ENCODE results near the gene AP3M1.

AP3M1 gene

DNA sequence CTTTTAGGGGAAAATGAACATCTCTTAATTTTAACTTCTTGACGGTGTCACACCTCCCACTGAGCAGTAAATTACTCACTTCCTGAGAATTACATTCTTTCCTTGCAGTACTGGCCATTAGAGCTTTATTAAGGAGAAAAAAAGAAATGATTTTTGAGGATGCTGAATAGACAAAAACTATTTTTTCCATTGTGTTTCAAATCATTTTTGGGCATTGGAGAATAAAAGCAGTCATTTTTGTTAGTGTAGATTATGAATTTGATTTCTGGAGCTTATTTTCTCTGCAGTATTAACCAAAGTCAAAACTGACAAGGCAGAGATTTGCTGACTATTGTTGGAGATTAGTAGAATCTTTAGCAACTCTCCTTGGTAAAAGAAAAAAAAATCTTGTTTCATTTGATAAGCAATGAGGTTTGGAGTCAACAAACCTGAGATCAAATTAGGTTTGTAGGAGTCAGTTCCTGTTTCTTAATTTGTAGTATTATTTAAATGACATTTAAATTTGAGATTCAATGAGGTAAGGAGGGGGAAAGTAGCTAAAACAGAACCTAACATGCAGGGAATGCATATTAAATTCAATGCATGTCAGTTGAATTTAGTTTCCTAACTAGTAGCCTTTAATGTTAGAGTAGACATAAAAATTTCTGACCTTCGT, 70.6 kb downstream of the AP3M1 start:
- no peak for DNase-seq (ENCODE audit: low read depth in 2 of 2)

GRCh38 chr10:74079028-74079935, 71.3 kb downstream of the AP3M1 start:
- DNase-seq (ENCODE audit: low read depth in 2 of 2) = no peak

DNA sequence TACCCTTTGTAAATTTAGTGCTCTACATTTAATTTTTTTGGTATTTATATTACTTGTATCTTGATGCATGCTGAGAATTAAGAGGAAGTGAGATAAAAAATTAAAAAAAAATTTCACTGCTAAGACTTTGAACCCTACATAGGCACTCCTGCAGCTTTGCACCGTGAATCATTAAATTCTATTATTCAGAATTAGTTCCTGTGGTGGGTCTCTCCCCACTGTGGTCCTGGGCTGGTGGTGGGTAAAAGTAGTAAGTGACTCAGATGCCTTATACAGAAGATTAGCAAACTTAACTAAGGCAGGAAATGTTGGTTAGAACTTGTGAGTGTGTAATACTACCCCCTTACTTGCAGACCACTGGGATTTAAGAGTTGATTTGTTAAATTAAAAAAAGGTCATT, 72.6 kb downstream of the AP3M1 start:
- DNase-seq (ENCODE audit: low read depth in 2 of 2) = peak; percentile 45 to 48

GRCh38 chr10:74077416-74077815, 73.2 kb downstream of the AP3M1 start:
- no peak for DNase-seq (ENCODE audit: low read depth in 2 of 2)

GRCh38 chr10:74076961-74077360, 73.7 kb downstream of the AP3M1 start:
- no peak for DNase-seq (ENCODE audit: low read depth in 2 of 2)

- no peak for DNase-seq (ENCODE audit: low read depth in 2 of 2)
Measured at GRCh38 chr10:74075906-74076305, 74.7 kb downstream of the AP3M1 start.

- no peak for DNase-seq (ENCODE audit: low read depth in 2 of 2)
Measured at GRCh38 chr10:74072503-74072902, 78.1 kb downstream of the AP3M1 start.

DNA sequence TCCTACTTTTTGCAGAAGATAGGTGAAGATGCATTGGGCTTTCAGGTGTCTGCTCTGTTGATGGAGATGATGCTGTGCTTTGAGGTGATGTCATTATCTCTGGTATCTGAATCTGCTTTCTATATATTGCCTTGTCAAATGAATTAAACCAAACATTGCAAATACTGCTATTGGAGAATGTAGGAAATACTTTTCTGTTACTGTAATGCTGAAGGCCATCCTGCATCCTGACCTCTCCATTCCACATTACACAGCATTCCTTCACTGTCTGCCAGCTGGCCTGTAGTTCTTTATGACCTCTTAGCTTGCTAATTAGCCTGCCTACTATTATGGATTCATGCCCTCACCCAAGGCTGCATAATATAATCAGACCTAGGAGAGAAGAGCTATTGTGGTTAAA, 79.5 kb downstream of the AP3M1 start:
- no peak for DNase-seq (ENCODE audit: low read depth in 2 of 2)

All from stimulated activated CD8-positive, alpha-beta memory T cell treated with anti-CD3 and anti-CD28 coated beads, Interleukin-15, amount 100 ng/mL, for 48 hours (primary cell).